Measurements from ENCODE around the gene MMEL1.

DNA sequence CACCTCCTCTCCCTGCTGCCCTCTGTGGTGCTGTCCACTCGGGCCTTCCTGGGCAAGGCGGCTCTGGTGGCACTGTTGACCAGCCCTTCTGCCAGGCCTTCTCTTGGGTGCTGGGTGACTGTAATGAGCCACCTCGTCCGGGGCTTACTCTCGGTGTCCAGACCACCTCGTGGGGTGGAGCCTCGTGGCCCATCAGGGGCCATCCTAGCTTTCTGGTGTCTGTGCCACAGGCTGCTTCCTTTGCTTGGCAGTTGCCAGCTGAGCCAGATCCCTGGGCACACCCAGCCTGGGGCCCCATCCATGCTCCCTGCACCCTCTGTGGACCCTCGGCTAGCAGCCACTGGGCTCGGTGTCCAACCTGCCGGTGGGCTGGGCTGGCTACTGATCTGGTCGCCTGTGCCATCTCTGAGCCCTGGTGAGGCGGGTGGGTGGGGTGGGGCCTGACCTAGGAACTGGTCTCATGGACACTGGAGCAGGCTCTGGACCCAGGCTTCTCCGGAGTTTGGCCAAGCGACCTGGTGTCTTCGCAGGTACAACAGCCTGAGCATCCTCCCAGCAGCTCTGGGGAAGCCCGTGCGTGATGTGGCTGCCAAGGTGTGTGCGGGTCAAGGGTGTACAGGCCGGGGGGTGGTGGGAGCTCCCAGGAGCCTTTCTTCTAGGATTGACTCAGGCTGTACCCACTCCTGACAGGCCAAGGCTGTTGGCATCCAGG lies 44.8 kb downstream of the MMEL1 start:
- TF ChIP-seq, protein P1, sequence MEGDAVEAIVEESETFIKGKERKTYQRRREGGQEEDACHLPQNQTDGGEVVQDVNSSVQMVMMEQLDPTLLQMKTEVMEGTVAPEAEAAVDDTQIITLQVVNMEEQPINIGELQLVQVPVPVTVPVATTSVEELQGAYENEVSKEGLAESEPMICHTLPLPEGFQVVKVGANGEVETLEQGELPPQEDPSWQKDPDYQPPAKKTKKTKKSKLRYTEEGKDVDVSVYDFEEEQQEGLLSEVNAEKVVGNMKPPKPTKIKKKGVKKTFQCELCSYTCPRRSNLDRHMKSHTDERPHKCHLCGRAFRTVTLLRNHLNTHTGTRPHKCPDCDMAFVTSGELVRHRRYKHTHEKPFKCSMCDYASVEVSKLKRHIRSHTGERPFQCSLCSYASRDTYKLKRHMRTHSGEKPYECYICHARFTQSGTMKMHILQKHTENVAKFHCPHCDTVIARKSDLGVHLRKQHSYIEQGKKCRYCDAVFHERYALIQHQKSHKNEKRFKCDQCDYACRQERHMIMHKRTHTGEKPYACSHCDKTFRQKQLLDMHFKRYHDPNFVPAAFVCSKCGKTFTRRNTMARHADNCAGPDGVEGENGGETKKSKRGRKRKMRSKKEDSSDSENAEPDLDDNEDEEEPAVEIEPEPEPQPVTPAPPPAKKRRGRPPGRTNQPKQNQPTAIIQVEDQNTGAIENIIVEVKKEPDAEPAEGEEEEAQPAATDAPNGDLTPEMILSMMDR (IDR thresholded peaks at IDR 0.05): no peak
- TF ChIP-seq POLR2AphosphoS5 (IDR thresholded peaks at IDR 0.05): no peak

Data from suprapubic skin (tissue), 3 donors.